HEK293 (cell line): ENCODE data around the gene PAK6.

Experiments used
- CTCF ChIA-PET: fragments of 350-600 bp; formaldehyde crosslinking; extraction: SDS; loops from one replicate; lab custom pipeline; 2021; ENCODE audit warnings: antibody characterized with exemption; lab: Yijun Ruan, JAX
- POLR2A ChIA-PET: fragments of 300-600 bp; formaldehyde crosslinking; extraction: SDS; loops from one replicate; lab custom pipeline; 2020; ENCODE audit warnings: antibody characterized with exemption, inconsistent platforms; lab: Yijun Ruan, JAX
- H3K27ac ChIP-seq: fragments of 200-500 bp; sonication (Bioruptor generic); 2 replicates; pipeline ENCODE4 v1.5.1; 2014; ENCODE audit warnings: low read depth, low read length, control low read depth, inconsistent platforms; ENCODE audit errors: extremely low read depth
- H3K36me3 ChIP-seq, 2 experiments: fragments of 200-500 bp in 1 of 2; sonication (Bioruptor generic) in 1 of 2; 1 replicate in 1 of 2; 2 replicates in 1 of 2; pipeline ENCODE4 v1.5.1; 2014 to 2017; ENCODE audit warnings: inconsistent platforms in 2 of 2, low read length in 2 of 2; ENCODE audit not compliant: control insufficient read depth in 2 of 2, insufficient read depth in 1 of 2
- H3K4me1 ChIP-seq: fragments of 200-500 bp; sonication (Bioruptor generic); 2 replicates; pipeline ENCODE4 v1.5.1; 2014; ENCODE audit warnings: mild to moderate bottlenecking, low read length, inconsistent platforms; ENCODE audit not compliant: control insufficient read depth, insufficient read depth
- H3K4me3 ChIP-seq: 2 replicates; pipeline ENCODE4 v1.5.1; 2011; ENCODE audit warnings: low read depth, mild to moderate bottlenecking, control low read depth, low read length, moderate library complexity
- H3K9me3 ChIP-seq: fragments of 200-500 bp; sonication (Bioruptor generic); 2 replicates; pipeline ENCODE4 v1.5.1; 2014; ENCODE audit warnings: low read depth, low read length, inconsistent platforms; ENCODE audit not compliant: control insufficient read depth, insufficient read depth
- ATF2 ChIP-seq: fragments of 450-650 bp; formaldehyde crosslinking; IDR thresholded peaks from 2 replicates; pipeline ENCODE4 v1.5.1; 2016; ENCODE audit warnings: missing biosample characterization, missing genetic modification characterization, low read depth
- EGR2 ChIP-seq: fragments of 450-650 bp; formaldehyde crosslinking; IDR thresholded peaks from 2 replicates; pipeline ENCODE4 v1.5.1; 2016; ENCODE audit warnings: low read depth, missing biosample characterization, missing genetic modification characterization
- GFI1B ChIP-seq: fragments of 450-650 bp; formaldehyde crosslinking; IDR thresholded peaks from 2 replicates; pipeline ENCODE4 v1.5.1; 2016; ENCODE audit warnings: missing biosample characterization, missing genetic modification characterization
- GLIS2 ChIP-seq: fragments of 450-650 bp; formaldehyde crosslinking; IDR thresholded peaks from 2 replicates; pipeline ENCODE4 v1.5.1; 2016; ENCODE audit warnings: missing biosample characterization, missing genetic modification characterization
- HIC1 ChIP-seq: fragments of 450-650 bp; formaldehyde crosslinking; IDR thresholded peaks from 2 replicates; pipeline ENCODE4 v1.5.1; 2016; ENCODE audit warnings: missing biosample characterization, missing genetic modification characterization
- RBAK ChIP-seq: fragments of 450-650 bp; formaldehyde crosslinking; IDR thresholded peaks from 2 replicates; pipeline ENCODE4 v1.5.1; 2016; ENCODE audit warnings: missing biosample characterization, missing genetic modification characterization
- SCRT2 ChIP-seq: fragments of 450-650 bp; formaldehyde crosslinking; IDR thresholded peaks from 2 replicates; pipeline ENCODE4 v1.5.1; 2016; ENCODE audit warnings: missing biosample characterization, missing genetic modification characterization
- SP3 ChIP-seq: fragments of 450-650 bp; formaldehyde crosslinking; IDR thresholded peaks from 2 replicates; pipeline ENCODE4 v1.5.1; 2016; ENCODE audit warnings: missing biosample characterization, missing genetic modification characterization
- ZNF121 ChIP-seq: fragments of 450-650 bp; formaldehyde crosslinking; IDR thresholded peaks from 2 replicates; pipeline ENCODE4 v1.5.1; 2016; ENCODE audit warnings: missing biosample characterization, missing genetic modification characterization
- ZNF174 ChIP-seq: fragments of 450-650 bp; formaldehyde crosslinking; IDR thresholded peaks from 2 replicates; pipeline ENCODE4 v1.5.0; 2017; ENCODE audit warnings: missing biosample characterization, mild to moderate bottlenecking, missing genetic modification characterization
- ZNF2 ChIP-seq: fragments of 450-650 bp; formaldehyde crosslinking; IDR thresholded peaks from 2 replicates; pipeline ENCODE4 v1.5.1; 2016; ENCODE audit warnings: missing biosample characterization, missing genetic modification characterization
- ZNF274 ChIP-seq, 2 experiments: fragments of 200-500 bp in 1 of 2; fragments of 450-650 bp in 1 of 2; sonication (Bioruptor generic) in 1 of 2; formaldehyde crosslinking in 1 of 2; IDR thresholded peaks; 2 replicates each; pipeline versions ENCODE4 v1.5.1 to v1.6.1; 2014 to 2016; ENCODE audit warnings: borderline replicate concordance in 1 of 2, inconsistent platforms in 1 of 2, low read length in 1 of 2, missing biosample characterization in 1 of 2, missing genetic modification characterization in 1 of 2
- ZNF423 ChIP-seq: fragments of 450-650 bp; formaldehyde crosslinking; IDR thresholded peaks from 2 replicates; pipeline ENCODE4 v1.5.1; 2016; ENCODE audit warnings: missing biosample characterization, missing genetic modification characterization
- ZNF596 ChIP-seq: fragments of 450-650 bp; IDR thresholded peaks from 2 replicates; pipeline ENCODE4 v1.5.0; 2018; ENCODE audit warnings: missing biosample characterization, mild to moderate bottlenecking, missing genetic modification characterization, moderate library complexity
- ZNF645 ChIP-seq: fragments of 450-650 bp; formaldehyde crosslinking; IDR thresholded peaks from 2 replicates; pipeline ENCODE4; 2016; ENCODE audit warnings: missing biosample characterization, missing genetic modification characterization
- ZNF660 ChIP-seq: fragments of 450-650 bp; IDR thresholded peaks from 2 replicates; pipeline ENCODE4 v1.5.1; 2018; ENCODE audit warnings: missing biosample characterization, mild to moderate bottlenecking, missing genetic modification characterization
- ZNF692 ChIP-seq: fragments of 450-650 bp; formaldehyde crosslinking; IDR thresholded peaks from 2 replicates; pipeline ENCODE4 v1.5.1; 2016; ENCODE audit warnings: missing biosample characterization, missing genetic modification characterization
- ZNF830 ChIP-seq: fragments of 450-650 bp; IDR thresholded peaks from 2 replicates; pipeline ENCODE4 v1.5.0; 2018; ENCODE audit warnings: missing biosample characterization, missing genetic modification characterization, low read depth, mild to moderate bottlenecking, moderate library complexity
- TF ChIP-seq, protein P1 (sequence below): fragments of 450-650 bp; formaldehyde crosslinking; IDR thresholded peaks from 2 replicates; pipeline ENCODE4 v1.5.1; 2016; ENCODE audit warnings: missing biosample characterization, missing genetic modification characterization, borderline replicate concordance
- TF ChIP-seq, protein P2 (sequence below): fragments of 450-650 bp; IDR thresholded peaks from 2 replicates; pipeline ENCODE4 v1.5.1; 2018; ENCODE audit warnings: missing biosample characterization, missing genetic modification characterization
- TF ChIP-seq, protein P3 (sequence below): fragments of 450-650 bp; formaldehyde crosslinking; IDR thresholded peaks from 2 replicates; pipeline ENCODE4 v1.5.1; 2016; ENCODE audit warnings: missing biosample characterization, missing genetic modification characterization

PAK6 gene

DNA sequence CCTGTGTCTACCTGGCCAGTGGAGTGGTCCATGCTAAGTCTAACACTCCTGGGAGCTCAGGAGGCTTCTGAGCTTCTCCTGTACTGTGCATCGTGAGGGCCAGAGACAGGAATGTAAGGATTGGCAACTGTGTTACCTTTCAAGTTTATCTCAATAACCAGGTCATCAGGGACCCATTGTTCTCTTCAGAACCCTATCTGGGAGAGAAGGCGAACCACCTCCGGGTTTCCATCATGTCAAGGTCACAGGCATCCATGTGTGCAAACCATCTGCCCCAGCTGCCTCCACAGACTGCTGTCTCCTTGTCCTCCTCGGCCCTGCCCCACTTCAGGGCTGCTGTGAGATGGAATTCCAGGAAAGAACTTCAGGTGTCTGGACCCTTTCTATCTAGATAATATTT is 38.1 kb downstream of the PAK6 start (continued):
- TF ChIP-seq ZNF274 (IDR thresholded peaks at IDR 0.05; ENCODE audit: low read length) (no peak), ZNF274 (tag by site-specific recombination; IDR thresholded peaks at IDR 0.05; ENCODE audit: borderline replicate concordance) (no peak), ZNF174 (tag by site-specific recombination) (no peak), ZNF830 (no peak)
- TF ChIP-seq, protein P1, sequence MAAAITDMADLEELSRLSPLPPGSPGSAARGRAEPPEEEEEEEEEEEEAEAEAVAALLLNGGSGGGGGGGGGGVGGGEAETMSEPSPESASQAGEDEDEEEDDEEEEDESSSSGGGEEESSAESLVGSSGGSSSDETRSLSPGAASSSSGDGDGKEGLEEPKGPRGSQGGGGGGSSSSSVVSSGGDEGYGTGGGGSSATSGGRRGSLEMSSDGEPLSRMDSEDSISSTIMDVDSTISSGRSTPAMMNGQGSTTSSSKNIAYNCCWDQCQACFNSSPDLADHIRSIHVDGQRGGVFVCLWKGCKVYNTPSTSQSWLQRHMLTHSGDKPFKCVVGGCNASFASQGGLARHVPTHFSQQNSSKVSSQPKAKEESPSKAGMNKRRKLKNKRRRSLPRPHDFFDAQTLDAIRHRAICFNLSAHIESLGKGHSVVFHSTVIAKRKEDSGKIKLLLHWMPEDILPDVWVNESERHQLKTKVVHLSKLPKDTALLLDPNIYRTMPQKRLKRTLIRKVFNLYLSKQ (tag by site-specific recombination) = no peak

DNA sequence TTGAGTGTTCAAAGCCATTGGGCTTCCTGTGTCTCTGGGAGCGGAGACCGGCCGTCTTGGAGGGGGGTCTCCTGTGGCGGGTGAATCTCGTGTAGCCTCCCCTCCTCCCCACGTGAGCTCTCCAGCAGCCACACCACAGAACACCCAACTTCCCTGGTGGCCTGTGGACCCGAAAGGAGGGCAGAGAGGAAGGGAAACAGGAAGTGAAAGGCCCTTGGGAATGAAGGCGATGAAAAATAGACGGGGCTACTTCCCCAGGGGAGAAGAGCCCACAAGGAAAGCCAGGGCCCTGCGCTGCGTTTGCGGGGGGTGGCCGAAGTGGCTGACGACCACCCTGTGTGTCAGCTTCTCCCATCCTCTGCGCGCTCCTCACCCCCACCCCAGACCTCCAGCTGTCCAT is 38.6 kb downstream of the PAK6 start:
- no peak overlapping the region for H3K27ac ChIP-seq
- POLR2A ChIA-PET = no interaction called here
- H3K9me3 ChIP-seq = no peaks in the 10 kb centered on the region
- no peak overlapping the region for H3K4me3 ChIP-seq
- CTCF ChIA-PET = interaction anchor here (0.7 to 10.6 kb wide), 7 partner anchors 8 to 61 kb away, joined by 3 to 248 read pairs (median 4); partner anchors contain the start of gene PLCB2
- no peaks in the 10 kb centered on the region for H3K36me3 ChIP-seq
- TF ChIP-seq SCRT2 (tag by site-specific recombination) = no peak
- TF ChIP-seq, protein P2, sequence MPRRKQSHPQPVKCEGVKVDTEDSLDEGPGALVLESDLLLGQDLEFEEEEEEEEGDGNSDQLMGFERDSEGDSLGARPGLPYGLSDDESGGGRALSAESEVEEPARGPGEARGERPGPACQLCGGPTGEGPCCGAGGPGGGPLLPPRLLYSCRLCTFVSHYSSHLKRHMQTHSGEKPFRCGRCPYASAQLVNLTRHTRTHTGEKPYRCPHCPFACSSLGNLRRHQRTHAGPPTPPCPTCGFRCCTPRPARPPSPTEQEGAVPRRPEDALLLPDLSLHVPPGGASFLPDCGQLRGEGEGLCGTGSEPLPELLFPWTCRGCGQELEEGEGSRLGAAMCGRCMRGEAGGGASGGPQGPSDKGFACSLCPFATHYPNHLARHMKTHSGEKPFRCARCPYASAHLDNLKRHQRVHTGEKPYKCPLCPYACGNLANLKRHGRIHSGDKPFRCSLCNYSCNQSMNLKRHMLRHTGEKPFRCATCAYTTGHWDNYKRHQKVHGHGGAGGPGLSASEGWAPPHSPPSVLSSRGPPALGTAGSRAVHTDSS (tag by site-specific recombination) = no peak
- TF ChIP-seq ZNF692 (tag by site-specific recombination) = no peak
- no peak for TF ChIP-seq ZNF660
- no peak for TF ChIP-seq GLIS2 (tag by site-specific recombination)
- TF ChIP-seq ZNF423 (tag by site-specific recombination) = no peak
- no peak for TF ChIP-seq ZNF645
- TF ChIP-seq ATF2 = no peak
- no peak for TF ChIP-seq HIC1 (tag by site-specific recombination)
- TF ChIP-seq, all 188 proteins: peak for 0
- H3K4me1 ChIP-seq = no peaks in the 10 kb centered on the region

- POLR2A ChIA-PET = no interaction called here
- TF ChIP-seq RBAK (tag by site-specific recombination) (no peak), ZNF121 (tag by site-specific recombination) (no peak), ZNF2 (tag by site-specific recombination) (no peak), GFI1B (tag by site-specific recombination) (no peak), SP3 (tag by site-specific recombination) (no peak), EGR2 (tag by site-specific recombination) (no peak), ZNF596 (no peak)
- TF ChIP-seq, protein P3, sequence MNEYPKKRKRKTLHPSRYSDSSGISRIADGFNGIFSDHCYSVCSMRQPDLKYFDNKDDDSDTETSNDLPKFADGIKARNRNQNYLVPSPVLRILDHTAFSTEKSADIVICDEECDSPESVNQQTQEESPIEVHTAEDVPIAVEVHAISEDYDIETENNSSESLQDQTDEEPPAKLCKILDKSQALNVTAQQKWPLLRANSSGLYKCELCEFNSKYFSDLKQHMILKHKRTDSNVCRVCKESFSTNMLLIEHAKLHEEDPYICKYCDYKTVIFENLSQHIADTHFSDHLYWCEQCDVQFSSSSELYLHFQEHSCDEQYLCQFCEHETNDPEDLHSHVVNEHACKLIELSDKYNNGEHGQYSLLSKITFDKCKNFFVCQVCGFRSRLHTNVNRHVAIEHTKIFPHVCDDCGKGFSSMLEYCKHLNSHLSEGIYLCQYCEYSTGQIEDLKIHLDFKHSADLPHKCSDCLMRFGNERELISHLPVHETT (tag by site-specific recombination) = no peak
These were observed 39.2 kb downstream of the PAK6 start for GRCh38 chr15:40278026-40278425.

More at GRCh38 chr15:40278026-40278425, 39.2 kb downstream of the PAK6 start:
- CTCF ChIA-PET = interaction anchor here (0.7 to 10.6 kb wide), 10 partner anchors 9 to 73 kb away, joined by 3 to 248 read pairs (median 4); partner anchors contain the start of gene PLCB2
- Histone ChIP-seq H3K36me3 (no peaks in the 10 kb centered on the region), H3K4me3 (no peak overlapping the region), H3K9me3 (no peaks in the 10 kb centered on the region), H3K4me1 (no peaks in the 10 kb centered on the region), H3K27ac (no peak overlapping the region)
